ENCODE results near the gene PSMB1.

PSMB1 gene

DNA sequence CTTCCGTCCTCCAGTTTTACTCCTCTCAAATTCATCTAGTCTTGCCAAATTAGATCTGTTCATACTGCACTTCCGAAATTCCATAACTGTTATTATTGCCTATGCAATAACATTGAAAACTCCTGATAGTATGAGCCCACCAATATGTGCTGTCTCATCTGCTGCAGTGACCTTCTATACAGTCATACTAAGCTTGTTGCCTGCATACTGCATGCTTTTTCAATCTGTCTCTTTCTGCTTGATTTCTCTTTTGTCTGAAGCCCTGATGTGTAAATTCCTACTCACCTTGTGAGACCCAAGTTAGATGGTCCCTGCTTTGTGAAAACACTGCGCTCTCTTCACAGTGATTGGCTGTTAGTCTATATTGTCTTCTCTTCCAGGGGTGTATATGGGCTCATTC is 2.2 kb upstream of the PSMB1 start:
- TF ChIP-seq, protein P1, sequence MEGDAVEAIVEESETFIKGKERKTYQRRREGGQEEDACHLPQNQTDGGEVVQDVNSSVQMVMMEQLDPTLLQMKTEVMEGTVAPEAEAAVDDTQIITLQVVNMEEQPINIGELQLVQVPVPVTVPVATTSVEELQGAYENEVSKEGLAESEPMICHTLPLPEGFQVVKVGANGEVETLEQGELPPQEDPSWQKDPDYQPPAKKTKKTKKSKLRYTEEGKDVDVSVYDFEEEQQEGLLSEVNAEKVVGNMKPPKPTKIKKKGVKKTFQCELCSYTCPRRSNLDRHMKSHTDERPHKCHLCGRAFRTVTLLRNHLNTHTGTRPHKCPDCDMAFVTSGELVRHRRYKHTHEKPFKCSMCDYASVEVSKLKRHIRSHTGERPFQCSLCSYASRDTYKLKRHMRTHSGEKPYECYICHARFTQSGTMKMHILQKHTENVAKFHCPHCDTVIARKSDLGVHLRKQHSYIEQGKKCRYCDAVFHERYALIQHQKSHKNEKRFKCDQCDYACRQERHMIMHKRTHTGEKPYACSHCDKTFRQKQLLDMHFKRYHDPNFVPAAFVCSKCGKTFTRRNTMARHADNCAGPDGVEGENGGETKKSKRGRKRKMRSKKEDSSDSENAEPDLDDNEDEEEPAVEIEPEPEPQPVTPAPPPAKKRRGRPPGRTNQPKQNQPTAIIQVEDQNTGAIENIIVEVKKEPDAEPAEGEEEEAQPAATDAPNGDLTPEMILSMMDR (IDR thresholded peaks at IDR 0.05; ENCODE audit: low read length), result no peak
- no peak for TF ChIP-seq EZH2 (IDR thresholded peaks at IDR 0.05; ENCODE audit: borderline replicate concordance, low read length)
- H2AFZ ChIP-seq (ENCODE audit: low read length), result no peak overlapping the region
- peaks cover 54% of the 10 kb centered on the region for H3K79me2 ChIP-seq (ENCODE audit: insufficient read depth, low read length)
- H3K27ac ChIP-seq (ENCODE audit: low read depth, low read length, poor library complexity, severe bottlenecking), result no peak overlapping the region
- peaks cover 39% of the 10 kb centered on the region for H3K4me1 ChIP-seq (ENCODE audit: insufficient read depth, low read length, severe bottlenecking)
- H3K27me3 ChIP-seq (ENCODE audit: insufficient read depth, low read length), result no peaks in the 10 kb centered on the region
- H3K9me3 ChIP-seq (ENCODE audit: low read length), result no peaks in the 10 kb centered on the region
- no peaks in the 10 kb centered on the region for H4K20me1 ChIP-seq (ENCODE audit: insufficient read depth, low read length)
- H3K9me2 ChIP-seq (ENCODE audit: low read depth, low read length), result no peaks in the 10 kb centered on the region
- peak overlapping the region; percentile 83 for H3K4me3 ChIP-seq (ENCODE audit: low read depth, low read length, poor library complexity, severe bottlenecking)
- peak overlapping the region; percentile 86 for H3K9ac ChIP-seq (ENCODE audit: low read length)
- peaks cover 43% of the 10 kb centered on the region for H3K36me3 ChIP-seq (ENCODE audit: insufficient read depth, low read length)
- peak overlapping the region; percentile 87 for H3K4me2 ChIP-seq (ENCODE audit: low read length)
- H3F3A ChIP-seq (ENCODE audit: insufficient read depth, low read length), result no peaks in the 10 kb centered on the region

DNA sequence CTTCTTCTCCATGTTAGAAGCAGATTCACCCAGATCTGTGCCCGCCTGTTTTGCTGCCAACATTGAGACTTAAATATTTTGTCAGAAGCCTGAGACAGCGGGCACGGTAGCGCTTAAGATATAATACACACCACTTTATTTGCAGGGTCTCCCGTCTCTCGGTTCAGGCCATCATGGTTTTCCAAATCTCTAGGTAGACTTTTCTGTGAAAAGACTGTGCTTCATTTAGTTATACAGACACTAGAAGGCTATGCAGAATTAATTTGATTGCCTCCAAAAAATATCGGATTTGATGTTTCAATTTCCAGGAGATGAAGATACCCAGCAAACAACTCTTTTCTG is 1.7 kb upstream of the PSMB1 start:
- H3K27me3 ChIP-seq (ENCODE audit: insufficient read depth, low read length), result no peaks in the 10 kb centered on the region
- peaks cover 60% of the 10 kb centered on the region for H3K79me2 ChIP-seq (ENCODE audit: insufficient read depth, low read length)
- H3K36me3 ChIP-seq (ENCODE audit: insufficient read depth, low read length), result peaks cover 43% of the 10 kb centered on the region
- no peaks in the 10 kb centered on the region for H3K9me3 ChIP-seq (ENCODE audit: low read length)
- H2AFZ ChIP-seq (ENCODE audit: low read length), result no peak overlapping the region
- no peaks in the 10 kb centered on the region for H3F3A ChIP-seq (ENCODE audit: insufficient read depth, low read length)
- H3K27ac ChIP-seq (ENCODE audit: low read depth, low read length, poor library complexity, severe bottlenecking), result peak overlapping the region; percentile 8
- peak overlapping the region; percentile 87 for H3K4me2 ChIP-seq (ENCODE audit: low read length)
- TF ChIP-seq EZH2 (IDR thresholded peaks at IDR 0.05; ENCODE audit: borderline replicate concordance, low read length), result no peak
- TF ChIP-seq, protein P1 (IDR thresholded peaks at IDR 0.05; ENCODE audit: low read length), result no peak
- H4K20me1 ChIP-seq (ENCODE audit: insufficient read depth, low read length), result no peaks in the 10 kb centered on the region
- H3K4me3 ChIP-seq (ENCODE audit: low read depth, low read length, poor library complexity, severe bottlenecking), result peak overlapping the region; percentile 83
- H3K4me1 ChIP-seq (ENCODE audit: insufficient read depth, low read length, severe bottlenecking), result peaks cover 42% of the 10 kb centered on the region
- no peaks in the 10 kb centered on the region for H3K9me2 ChIP-seq (ENCODE audit: low read depth, low read length)
- peak overlapping the region; percentile 86 for H3K9ac ChIP-seq (ENCODE audit: low read length)

GRCh38 chr6:170554013-170554795 is 1.1 kb upstream of the PSMB1 start, which contains the start of gene TBP:
Gene TBP (plus strand): TSS chr6:170554369. CDS start chr6:170557030, 2,661 bp downstream.
- H3K79me2 ChIP-seq (ENCODE audit: insufficient read depth, low read length), result peaks cover 65% of the 10 kb centered on the region
- no peaks in the 10 kb centered on the region for H3K9me2 ChIP-seq (ENCODE audit: low read depth, low read length)
- TF ChIP-seq, protein P1 (IDR thresholded peaks at IDR 0.05; ENCODE audit: low read length), result no peak
- no peak for TF ChIP-seq EZH2 (IDR thresholded peaks at IDR 0.05; ENCODE audit: borderline replicate concordance, low read length)
- peak within 1 kb of the TSS; percentile 98 for H2AFZ ChIP-seq (ENCODE audit: low read length)
- peak within 1 kb of the TSS; percentile 88 for H3K9ac ChIP-seq (ENCODE audit: low read length)
- 0 out of 2 replicates have a peak, but pooled peaks cover 2% of the 10 kb centered on the region for H4K20me1 ChIP-seq (ENCODE audit: insufficient read depth, low read length)
- peak within 1 kb of the TSS; percentile 83 for H3K4me3 ChIP-seq (ENCODE audit: low read depth, low read length, poor library complexity, severe bottlenecking)
- no peaks in the 10 kb centered on the region for H3F3A ChIP-seq (ENCODE audit: insufficient read depth, low read length)
- peak within 1 kb of the TSS; percentile 90 for H3K27ac ChIP-seq (ENCODE audit: low read depth, low read length, poor library complexity, severe bottlenecking)
- no peaks in the 10 kb centered on the region for H3K27me3 ChIP-seq (ENCODE audit: insufficient read depth, low read length)
- peaks cover 46% of the 10 kb centered on the region for H3K4me1 ChIP-seq (ENCODE audit: insufficient read depth, low read length, severe bottlenecking)
- H3K4me2 ChIP-seq (ENCODE audit: low read length), result peak within 1 kb of the TSS; percentile 95
- H3K9me3 ChIP-seq (ENCODE audit: low read length), result no peaks in the 10 kb centered on the region
- H3K36me3 ChIP-seq (ENCODE audit: insufficient read depth, low read length), result peaks cover 44% of the 10 kb centered on the region

Measured in OCI-LY1 (cell line).